Purkinje cell (primary cell): ENCODE results near the gene SPANXN2. TPM values are rescaled to one million over a fixed set of nuclear protein-coding genes. Genes with fewer than 3 reads are reported as not detected.

ENCODE experiments used
- polyA plus RNA-seq: library from polyadenylated mRNA; unstranded; fragments of >200 nt; fragmentation: Nextera tagmentation; gene quantifications from 2 replicates; pipeline ENCODE4 v1.2.1, GENCODE V29; 2014

The SPANXN2 gene, protein sequence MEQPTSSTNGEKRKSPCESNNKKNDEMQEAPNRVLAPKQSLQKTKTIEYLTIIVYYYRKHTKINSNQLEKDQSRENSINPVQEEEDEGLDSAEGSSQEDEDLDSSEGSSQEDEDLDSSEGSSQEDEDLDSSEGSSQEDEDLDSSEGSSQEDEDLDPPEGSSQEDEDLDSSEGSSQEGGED
- not detected in 2 replicates for polyA plus RNA-seq

DNA sequence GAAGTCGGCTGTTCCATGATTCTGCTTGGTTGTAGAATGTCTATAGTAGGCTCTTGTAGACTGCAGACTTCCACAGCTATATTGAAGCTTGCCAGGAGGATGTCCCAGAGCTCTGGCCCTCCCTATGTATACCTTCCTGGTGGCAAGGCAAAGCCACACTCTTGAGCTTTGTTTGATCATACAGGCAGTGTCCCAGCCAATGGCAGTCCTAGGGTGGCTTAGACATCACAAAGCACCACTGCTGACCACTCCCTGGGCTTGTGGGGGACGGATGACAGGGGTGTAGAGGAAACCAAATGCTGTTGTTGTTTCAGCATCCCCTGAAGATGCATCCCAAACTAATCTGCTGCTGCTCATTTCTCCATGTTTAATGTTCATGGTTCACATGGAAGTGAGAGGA lies at the start of gene SPANXN2:
TSS of gene SPANXN2 (minus strand) at position 101 of the 400 bp plus-strand sequence. CDS start at position 17, 84 bp downstream.

Other genes with a start within 250 kb of the SPANXN2 start
- not detected in 2 replicates for gene SPANXN3, start 203.3 kb downstream of the SPANXN2 start, polyA plus RNA-seq
- 0.36 and 12.7 TPM in 2 replicates for gene SLITRK4, start 84.7 kb downstream of the SPANXN2 start, polyA plus RNA-seq
- not detected in 2 replicates for gene UBE2NL, start 163.3 kb upstream of the SPANXN2 start, polyA plus RNA-seq